ENCODE measurements around the gene EEF1G. TPM values are rescaled to one million over a fixed set of nuclear protein-coding genes. Genes with fewer than 3 reads are reported as not detected.

EEF1G gene
- total RNA-seq, 1 experiment from 2014 or later, result 1,815 TPM

- H2AFZ ChIP-seq (ENCODE audit: low read length), result no peak overlapping the region
- H3K9me3 ChIP-seq (ENCODE audit: low read length), result no peaks in the 10 kb centered on the region
- ATAC-seq (no peak), DNase-seq (no peak)
- H4K20me1 ChIP-seq (ENCODE audit: low read length), result no peaks in the 10 kb centered on the region
- peaks cover 83% of the 10 kb centered on the region for H3K4me1 ChIP-seq (ENCODE audit: insufficient read depth, low read length)
- intact Hi-C loops (cut with micrococcal nuclease), result loop anchor here (10.0 kb wide), 1 partner anchor 580 kb away; no protein-coding TSS in a partner anchor
- CTCF ChIA-PET, result interaction anchor here (1.0 to 2.9 kb wide), 2 partner anchors 11 to 37 kb away, joined by 3 to 21 read pairs; partner anchors contain the start of gene TUT1
- peak overlapping the region; percentile 90 for H3K4me2 ChIP-seq (ENCODE audit: low read length)
- H3K27ac ChIP-seq (ENCODE audit: low read length), result peak overlapping the region; percentile 94
- peaks cover 12% of the 10 kb centered on the region for H3K36me3 ChIP-seq (ENCODE audit: low read depth, low read length)
- peaks cover 10% of the 10 kb centered on the region for H3F3A ChIP-seq (ENCODE audit: low read length, unreplicated experiment)
- TF ChIP-seq EZH2 (IDR thresholded peaks at IDR 0.05; ENCODE audit: low read length, unreplicated experiment) (no peak), EZH2phosphoT487 (IDR thresholded peaks at IDR 0.05; ENCODE audit: borderline replicate concordance, low read length) (no peak), CTCF (conservative IDR thresholded peaks at IDR 0.05; ENCODE audit: low read depth, low read length) (no peak)
- POLR2A ChIA-PET (ENCODE audit: unreplicated experiment), result interaction anchor here (1.3 kb wide), 1 partner anchor 8 kb away, joined by 5 read pairs; the partner anchor contains the start of gene AHNAK
- no TSS peak for BruUV-seq (replicated peaks)
- peak overlapping the region; percentile 60 for H3K4me3 ChIP-seq (ENCODE audit: low read length)
- H3K27me3 ChIP-seq (ENCODE audit: low read length), result no peaks in the 10 kb centered on the region
- peaks cover 14% of the 10 kb centered on the region for H3K79me2 ChIP-seq (ENCODE audit: low read length)
- H3K9me2 ChIP-seq (replicated peaks; ENCODE audit: low read length), result no peaks in the 10 kb centered on the region
- peak overlapping the region; percentile 82 for H3K9ac ChIP-seq (ENCODE audit: low read length)
Measured at GRCh38 chr11:62554387-62555167, 19.1 kb downstream of the EEF1G start.

GRCh38 chr11:62553839-62554361 is 19.8 kb downstream of the EEF1G start:
- ATAC-seq (peak; percentile 48), DNase-seq (peak; percentile 96)
- H3K9me3 ChIP-seq (ENCODE audit: low read length), result no peaks in the 10 kb centered on the region
- no TSS peak for BruUV-seq (replicated peaks)
- no peaks in the 10 kb centered on the region for H3K27me3 ChIP-seq (ENCODE audit: low read length)
- H3K9ac ChIP-seq (ENCODE audit: low read length), result peak overlapping the region; percentile 82
- intact Hi-C loops (cut with micrococcal nuclease), result loop anchor here (10.0 kb wide), 1 partner anchor 579 kb away; no protein-coding TSS in a partner anchor
- peaks cover 5% of the 10 kb centered on the region; the same call in 1 of the 2 replicates for H3K36me3 ChIP-seq (ENCODE audit: low read depth, low read length)
- no peaks in the 10 kb centered on the region for H4K20me1 ChIP-seq (ENCODE audit: low read length)
- H3K4me2 ChIP-seq (ENCODE audit: low read length), result peak overlapping the region; percentile 90
- peak overlapping the region; percentile 94 for H3K27ac ChIP-seq (ENCODE audit: low read length)
- peaks cover 83% of the 10 kb centered on the region for H3K4me1 ChIP-seq (ENCODE audit: insufficient read depth, low read length)
- H3K4me3 ChIP-seq (ENCODE audit: low read length), result peak overlapping the region; percentile 60
- POLR2A ChIA-PET (ENCODE audit: unreplicated experiment), result interaction anchor here (0.5 to 1.5 kb wide), 5 partner anchors 8 to 111 kb away, joined by 3 to 11 read pairs (median 7); partner anchors contain the start of genes C11orf98, CSKMT, EEF1G and TUT1
- peaks cover 8% of the 10 kb centered on the region; the same call in 1 of the 2 replicates for H3K79me2 ChIP-seq (ENCODE audit: low read length)
- H2AFZ ChIP-seq (ENCODE audit: low read length), result peak overlapping the region; percentile 13; the same call in 1 of the 2 replicates
- CTCF ChIA-PET, result interaction anchor here (1.0 to 2.9 kb wide), 2 partner anchors 11 to 38 kb away, joined by 3 to 21 read pairs; partner anchors contain the start of gene TUT1
- TF ChIP-seq EZH2 (IDR thresholded peaks at IDR 0.05; ENCODE audit: low read length, unreplicated experiment) (no peak), CTCF (conservative IDR thresholded peaks at IDR 0.05; ENCODE audit: low read depth, low read length) (no peak), EZH2phosphoT487 (IDR thresholded peaks at IDR 0.05; ENCODE audit: borderline replicate concordance, low read length) (no peak)
- no peaks in the 10 kb centered on the region for H3K9me2 ChIP-seq (replicated peaks; ENCODE audit: low read length)
- peaks cover 10% of the 10 kb centered on the region for H3F3A ChIP-seq (ENCODE audit: low read length, unreplicated experiment)
